AG04450 (cell line): ENCODE data around the gene CALD1. TPM values are rescaled to one million over a fixed set of nuclear protein-coding genes. Genes with fewer than 3 reads are reported as not detected.

ENCODE experiments used
- CTCF ChIA-PET: fragments of 300-600, 350-600 bp; formaldehyde crosslinking; extraction: SDS; loops from one replicate; lab custom pipeline; 2022; ENCODE audit warnings: antibody characterized with exemption, inconsistent platforms; lab: Charles Lee
- POLR2A ChIA-PET: fragments of 350-600 bp; formaldehyde crosslinking; extraction: SDS; loops from one replicate; lab custom pipeline; 2021; ENCODE audit warnings: antibody characterized with exemption, inconsistent platforms; lab: Yijun Ruan, JAX
- DNase-seq: peaks from one replicate; pipeline ENCODE4 v3.0.0-alpha.2; 2011; ENCODE audit warnings: low read depth, low spot score
- H3K27ac ChIP-seq: one replicate; pipeline ENCODE4 v1.5.1; 2012; ENCODE audit warnings: low read depth, low read length, control low read depth
- H3K27me3 ChIP-seq: one replicate; pipeline ENCODE4 v1.6.0; 2012; ENCODE audit warnings: low read length; ENCODE audit not compliant: control insufficient read depth, insufficient read depth
- H3K4me3 ChIP-seq: 2 replicates; pipeline ENCODE4 v1.5.1; 2011; ENCODE audit warnings: mild to moderate bottlenecking, low read depth, low read length, control low read depth
- H3K9me3 ChIP-seq: 2 replicates; pipeline ENCODE4 v1.5.1; 2012; ENCODE audit warnings: low read length; ENCODE audit not compliant: control insufficient read depth, insufficient read depth
- CTCF ChIP-seq: IDR thresholded peaks from 2 replicates; pipeline ENCODE4 v1.5.1; 2011; ENCODE audit warnings: low read depth, low read length, control low read depth, inconsistent platforms
- polyA plus RNA-seq: library from polyadenylated mRNA; depleted of rRNA; stranded (reverse); fragments of >200 nt; gene quantifications from 2 replicates; pipeline ENCODE4 v1.2.3, GENCODE V29; 2011

CALD1 gene
- polyA plus RNA-seq, 1 experiment: 804 TPM

- Histone ChIP-seq H3K27ac (peak overlapping the region; percentile 97), H3K4me3 (peak overlapping the region; percentile 71), H3K9me3 (no peaks in the 10 kb centered on the region), H3K27me3 (no peaks in the 10 kb centered on the region)
- DNase-seq: no peak
- TF ChIP-seq CTCF: no peak
- ChIA-PET CTCF (interaction anchor here (2.8 kb wide), 1 partner anchor 90 kb away, joined by 13 read pairs; no protein-coding TSS in a partner anchor), POLR2A (interaction anchor here (1.0 to 1.5 kb wide), 9 partner anchors 9 to 90 kb away, joined by 3 to 20 read pairs (median 4); no protein-coding TSS in a partner anchor)
These were observed 269 bp downstream of the CALD1 start for GRCh38 chr7:134779741-134780065.

GRCh38 chr7:134780166-134780828, 863 bp downstream of the CALD1 start:
- DNase-seq: no peak
- no peak for TF ChIP-seq CTCF
- H3K27ac ChIP-seq: peak overlapping the region; percentile 97
- H3K27me3 ChIP-seq: no peaks in the 10 kb centered on the region
- no peaks in the 10 kb centered on the region for H3K9me3 ChIP-seq
- POLR2A ChIA-PET: interaction anchor here (0.7 to 1.5 kb wide), 10 partner anchors 9 to 90 kb away, joined by 3 to 20 read pairs (median 4); no protein-coding TSS in a partner anchor
- CTCF ChIA-PET: interaction anchor here (0.9 to 2.8 kb wide), 3 partner anchors 56 to 90 kb away, joined by 3 to 13 read pairs (median 4); no protein-coding TSS in a partner anchor
- peak overlapping the region; percentile 71 for H3K4me3 ChIP-seq

- no peak for DNase-seq
- no peaks in the 10 kb centered on the region for H3K9me3 ChIP-seq
- POLR2A ChIA-PET: interaction anchor here (1.1 kb wide), 1 partner anchor 88 kb away, joined by 3 read pairs; no protein-coding TSS in a partner anchor
- TF ChIP-seq CTCF: no peak
- H3K27me3 ChIP-seq: no peaks in the 10 kb centered on the region
- CTCF ChIA-PET: interaction anchor here (0.9 to 2.8 kb wide), 3 partner anchors 57 to 91 kb away, joined by 3 to 13 read pairs (median 4); no protein-coding TSS in a partner anchor
- no peak overlapping the region for H3K27ac ChIP-seq
- peak overlapping the region; percentile 71 for H3K4me3 ChIP-seq
These were observed 1.7 kb downstream of the CALD1 start for GRCh38 chr7:134781171-134781570.

GRCh38 chr7:134782121-134782623, 2.7 kb downstream of the CALD1 start:
- ChIA-PET POLR2A (interaction anchor here (0.7 to 5.0 kb wide), 6 partner anchors 13 to 138 kb away, joined by 3 to 41 read pairs (median 3); no protein-coding TSS in a partner anchor), CTCF (interaction anchor here (0.5 to 2.0 kb wide), 3 partner anchors 26 to 92 kb away, joined by 3 to 8 read pairs (median 4); no protein-coding TSS in a partner anchor)
- H3K4me3 ChIP-seq: peak overlapping the region; percentile 71
- no peaks in the 10 kb centered on the region for H3K27me3 ChIP-seq
- TF ChIP-seq CTCF: no peak
- no peaks in the 10 kb centered on the region for H3K9me3 ChIP-seq
- H3K27ac ChIP-seq: no peak overlapping the region
- no peak for DNase-seq
